UCSD-AML1 (cell line): ENCODE measurements around the gene CD300LF.

Source experiments
- DNase-seq: peaks from one replicate; lab custom pipeline; 2025; ENCODE audit not compliant: unreplicated experiment; lab: John Stamatoyannopoulos, UW

Gene CD300LF

DNA sequence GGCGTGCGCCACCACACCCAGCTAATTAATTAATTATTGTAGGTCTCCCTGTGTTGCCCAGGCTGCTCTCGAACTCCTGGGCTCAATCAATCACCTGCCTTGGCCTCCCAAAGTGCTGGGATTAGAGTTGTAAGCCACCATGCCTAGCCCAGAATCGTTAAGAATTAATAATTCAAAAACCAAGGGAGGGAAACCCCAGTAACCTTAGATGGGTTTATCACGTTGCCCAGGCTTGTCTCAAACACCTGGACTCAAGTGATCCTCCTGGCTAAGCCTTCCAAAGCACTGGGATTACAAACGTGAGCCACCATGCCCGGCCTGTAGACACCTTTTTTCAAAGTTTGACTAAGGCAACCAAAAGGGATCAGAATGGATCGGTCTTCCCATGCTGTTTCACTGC is 21.6 kb downstream of the CD300LF start:
- no peak for DNase-seq

DNA sequence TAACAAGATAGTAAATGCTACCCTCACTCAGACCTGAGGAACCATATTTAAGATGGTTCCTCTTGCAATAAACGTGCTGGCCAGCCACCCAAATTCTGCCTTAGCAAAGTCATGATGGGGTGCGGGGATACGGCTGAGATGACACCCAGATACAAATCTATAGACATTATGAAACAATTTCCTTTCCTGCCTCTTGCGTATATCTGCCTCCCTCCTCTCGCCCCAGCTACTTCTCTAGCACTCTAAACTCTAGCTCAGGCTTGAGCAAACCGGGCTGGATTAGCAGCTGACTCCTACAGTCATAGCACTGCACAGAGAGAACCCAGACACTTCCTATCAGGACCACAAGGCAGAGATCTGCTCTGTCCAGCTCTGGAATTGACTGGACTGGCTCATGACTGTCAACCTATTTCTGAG is 22.3 kb downstream of the CD300LF start:
- DNase-seq: no peak

DNA sequence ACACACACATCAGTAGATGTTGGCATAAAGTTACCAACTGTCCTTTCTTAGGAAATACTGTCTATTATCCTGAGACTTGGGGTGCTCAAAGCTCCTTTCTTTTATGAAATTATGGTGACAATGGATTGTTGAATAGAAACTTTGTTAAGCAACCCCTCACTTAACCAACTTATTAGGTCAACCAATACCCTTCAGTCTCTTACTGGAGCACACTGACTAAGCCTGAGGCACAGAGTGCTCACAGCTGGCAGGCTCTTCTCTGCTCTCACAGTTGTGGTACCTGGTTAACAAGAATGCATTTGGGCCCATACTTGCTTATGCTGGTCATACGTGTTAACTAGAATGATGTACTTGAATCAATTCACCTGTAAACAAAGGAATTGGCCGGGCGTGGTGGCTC is 24.8 kb downstream of the CD300LF start:
- no peak for DNase-seq

DNA sequence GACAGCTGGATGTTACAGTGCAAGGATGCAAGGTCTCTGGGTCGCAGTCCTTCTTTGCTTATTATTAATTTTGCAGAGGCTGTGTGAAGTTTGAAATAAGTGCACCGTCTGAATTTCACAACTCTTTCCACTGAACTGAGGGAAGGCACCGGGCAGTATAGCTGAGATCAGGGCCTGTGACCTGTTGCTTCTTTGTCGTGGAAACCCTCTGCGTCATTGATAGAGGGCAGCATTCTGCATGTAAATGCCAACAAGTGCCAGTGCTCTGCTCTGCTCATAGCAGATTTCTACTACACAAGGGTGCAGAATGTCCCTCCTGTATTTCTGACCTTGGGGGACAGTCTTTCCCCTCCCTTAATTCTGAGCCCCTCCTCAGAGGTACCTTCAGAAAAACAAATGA is 26.0 kb downstream of the CD300LF start:
- no peak for DNase-seq

DNA sequence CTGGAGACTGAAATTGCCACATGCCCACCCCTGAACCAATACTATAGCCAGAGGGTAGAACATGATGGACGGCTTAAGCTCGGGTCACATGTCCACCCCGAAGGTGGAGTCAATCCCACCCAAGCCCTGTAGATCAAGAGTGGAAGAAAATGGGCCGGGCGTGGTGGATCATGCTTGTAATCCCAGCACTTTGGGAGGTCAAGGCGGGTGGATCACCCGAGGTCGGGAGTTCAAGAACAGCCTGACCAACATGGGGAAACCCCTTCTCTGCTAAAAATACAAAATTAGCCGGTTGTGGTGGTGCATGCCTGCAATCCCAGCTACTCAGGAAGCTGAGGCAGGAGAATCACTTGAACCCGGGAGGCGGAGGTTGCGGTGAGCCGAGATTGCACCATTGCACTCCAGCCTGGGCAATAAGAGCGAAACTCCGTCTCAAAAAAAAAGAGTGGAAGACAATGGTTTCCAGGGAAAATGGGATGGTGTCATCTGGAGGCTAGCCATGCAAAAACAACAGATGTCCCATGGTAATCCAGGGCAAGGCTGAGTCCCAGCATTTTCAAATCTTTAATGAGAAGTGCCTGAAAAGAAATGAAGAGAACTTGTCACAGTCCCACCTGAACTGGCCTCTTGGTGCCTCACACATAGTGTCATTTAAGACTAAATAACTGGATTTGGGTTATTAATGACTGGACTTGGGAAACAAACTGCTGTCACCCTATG is 30.1 kb downstream of the CD300LF start:
- DNase-seq: no peak

DNA sequence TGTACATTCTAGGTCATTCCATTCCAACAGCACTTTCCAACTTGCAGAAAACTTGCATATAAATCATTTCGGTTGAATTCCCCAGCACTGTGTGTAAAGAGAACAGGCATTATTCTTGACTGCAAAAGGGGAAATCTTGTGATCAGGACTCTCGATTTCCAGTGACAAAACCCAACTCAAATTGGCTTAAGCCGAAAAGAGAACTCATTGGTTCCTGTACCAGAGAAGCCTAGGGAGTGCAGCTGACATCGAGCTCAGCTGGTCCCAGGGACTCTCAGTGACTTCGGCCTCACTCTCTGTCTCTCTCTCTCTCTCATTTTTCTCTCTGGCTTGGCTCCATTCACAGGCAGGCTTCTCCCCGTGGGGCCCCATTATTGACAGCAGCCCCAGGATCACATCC is 30.7 kb downstream of the CD300LF start:
- no peak for DNase-seq

DNA sequence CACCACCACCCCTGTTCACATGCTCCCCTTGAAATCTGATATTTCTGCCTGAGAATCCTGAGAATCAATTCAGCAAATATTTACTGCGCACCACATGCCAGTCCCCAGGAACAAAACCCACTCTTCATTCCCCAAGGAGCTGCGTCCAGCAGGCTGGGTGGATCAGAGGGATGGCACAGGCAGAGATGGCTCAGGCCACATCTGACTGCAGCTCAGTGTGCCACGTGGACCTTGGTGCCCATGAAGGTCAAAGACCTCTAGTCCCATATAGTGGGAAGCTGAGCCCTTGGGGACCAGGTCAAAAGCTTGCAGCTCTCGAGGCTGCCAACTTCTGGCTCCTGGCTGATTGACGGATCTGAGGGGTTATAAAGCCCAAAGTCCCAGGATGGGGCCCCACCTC is 31.8 kb downstream of the CD300LF start:
- DNase-seq: no peak

DNA sequence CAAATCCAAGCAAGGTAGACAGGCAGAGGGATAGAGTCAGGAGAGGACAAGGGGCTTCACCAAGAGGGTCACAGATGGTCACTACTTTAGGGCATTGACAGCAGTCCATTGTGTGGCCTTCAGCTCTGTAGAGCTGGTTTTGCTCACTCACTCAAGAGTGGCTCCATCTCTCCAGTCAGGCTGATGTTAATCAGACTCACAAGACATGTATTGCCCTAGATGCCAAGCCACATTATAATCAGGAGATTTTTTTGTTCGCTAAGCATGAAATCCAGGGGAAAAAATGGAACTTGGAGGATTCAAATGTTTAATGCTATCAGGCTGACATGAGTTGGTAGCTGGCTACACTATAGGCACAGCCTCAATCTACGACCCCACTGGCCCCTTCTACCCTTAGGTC is 32.5 kb downstream of the CD300LF start:
- no peak for DNase-seq

DNA sequence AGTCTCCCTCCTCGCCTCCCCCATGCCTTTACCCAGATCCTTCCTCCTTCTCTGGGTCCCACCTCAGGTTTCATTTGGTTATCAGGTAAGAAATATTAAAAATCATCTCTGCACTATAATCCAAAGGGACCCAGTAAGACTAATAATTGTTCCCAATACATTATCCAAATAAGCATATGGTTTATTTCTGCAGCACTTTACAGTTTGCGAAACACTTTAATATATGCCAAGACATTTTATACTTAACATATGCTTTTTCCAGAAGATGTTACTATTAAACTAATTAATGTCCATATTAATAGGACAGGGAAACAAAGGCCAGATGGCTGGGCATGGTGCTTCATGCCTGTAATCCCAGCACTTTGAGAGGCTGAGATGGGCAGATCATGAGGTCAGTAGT is 33.3 kb downstream of the CD300LF start:
- no peak for DNase-seq

DNA sequence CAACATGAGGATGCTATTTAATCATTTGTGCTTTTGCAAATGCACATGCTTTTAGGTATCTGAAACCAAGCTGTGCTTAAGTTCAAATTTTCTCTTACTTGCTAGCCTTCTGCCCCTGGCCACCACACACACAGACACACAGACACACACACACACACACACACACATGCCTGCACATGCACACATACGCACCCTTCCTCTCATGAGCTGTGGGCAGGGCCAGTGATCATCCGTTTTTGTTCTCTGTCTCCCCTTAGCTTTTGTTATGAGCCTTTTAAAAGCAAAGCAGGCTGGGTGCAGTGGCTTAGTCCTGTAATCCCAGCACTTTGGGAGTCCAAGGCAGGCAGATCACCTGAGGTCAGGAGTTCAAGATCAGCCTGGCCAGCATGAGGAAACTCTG is 34.2 kb downstream of the CD300LF start:
- DNase-seq: no peak

DNA sequence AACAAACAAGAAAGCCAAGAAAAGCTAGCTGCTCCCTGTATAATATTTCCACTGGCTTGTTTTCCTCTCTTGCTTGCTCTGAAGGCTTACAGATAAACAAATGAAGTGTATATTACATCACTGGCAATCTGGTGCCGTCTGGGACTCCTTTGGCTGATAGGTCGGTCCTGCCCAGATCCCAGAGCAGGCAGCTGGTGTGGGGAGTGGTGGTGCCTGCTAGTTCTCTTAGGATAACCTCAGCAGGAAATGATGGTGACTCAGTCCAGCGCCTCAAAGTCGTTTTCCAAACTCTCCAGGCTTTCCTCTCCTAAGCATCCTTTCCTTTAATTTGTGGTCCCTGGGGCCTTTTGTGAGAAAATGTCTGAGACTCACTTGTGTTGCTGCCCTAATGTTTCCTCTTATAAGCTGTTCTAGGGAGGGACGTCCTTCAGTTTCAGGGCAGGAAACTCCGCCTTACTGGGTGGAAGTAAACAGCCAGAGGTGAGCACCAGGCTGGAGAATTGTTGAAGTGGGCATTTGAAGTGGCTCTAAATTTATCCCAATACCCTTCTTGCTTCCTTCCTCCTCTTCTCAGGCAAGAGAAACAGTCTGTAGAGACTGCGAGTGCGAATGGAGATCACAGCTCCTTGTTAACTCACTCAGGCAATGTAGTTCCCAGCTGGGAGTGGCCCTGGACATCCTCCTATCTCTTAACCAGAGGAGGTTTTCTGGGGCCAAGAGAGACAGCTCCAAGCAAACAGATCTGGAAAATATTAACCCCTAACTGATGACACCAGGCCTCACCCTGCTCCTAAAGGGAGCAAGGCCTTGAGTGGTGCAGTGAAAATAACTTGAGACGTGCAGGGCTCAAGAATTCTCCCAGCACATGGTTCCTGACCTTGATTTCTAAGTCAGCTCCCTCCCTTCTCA is 34.9 kb downstream of the CD300LF start:
- DNase-seq: no peak

DNA sequence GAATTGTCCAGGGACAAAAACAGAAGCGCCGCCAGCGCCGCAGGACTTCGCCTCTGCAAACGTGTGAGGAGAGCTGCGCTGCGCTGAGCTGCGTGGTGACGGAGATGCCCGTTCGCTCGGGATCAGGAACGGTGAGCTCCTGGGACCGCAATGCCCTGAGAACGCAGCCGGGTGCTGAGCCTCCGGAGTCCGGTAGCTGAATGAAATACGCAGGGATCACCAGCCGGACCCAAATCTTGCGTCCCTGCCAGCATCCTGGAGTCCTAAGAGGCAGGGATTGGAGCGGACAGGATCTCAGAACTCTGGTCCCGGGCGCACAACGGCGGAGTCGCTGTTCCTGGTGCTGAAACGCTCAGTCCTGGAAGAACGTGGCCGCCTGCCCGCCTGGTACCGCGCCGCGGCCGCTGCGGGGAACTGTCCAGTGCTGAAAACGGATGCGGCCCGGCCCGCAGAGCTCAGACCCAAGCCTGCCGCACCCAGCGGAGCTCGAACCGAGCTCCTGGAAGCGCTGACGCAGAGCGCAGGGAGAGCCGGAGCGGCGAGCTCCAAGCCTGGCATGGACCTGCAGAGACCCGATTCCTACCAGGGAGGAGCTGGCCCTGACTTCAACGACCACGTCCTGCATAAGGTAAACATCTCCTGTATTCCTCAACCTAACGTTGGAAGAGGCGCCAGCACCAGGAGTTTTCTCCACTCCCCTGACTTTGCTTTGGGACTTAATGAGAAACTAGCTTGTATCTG is 41.5 kb downstream of the CD300LF start:
- DNase-seq: peak; percentile 86

DNA sequence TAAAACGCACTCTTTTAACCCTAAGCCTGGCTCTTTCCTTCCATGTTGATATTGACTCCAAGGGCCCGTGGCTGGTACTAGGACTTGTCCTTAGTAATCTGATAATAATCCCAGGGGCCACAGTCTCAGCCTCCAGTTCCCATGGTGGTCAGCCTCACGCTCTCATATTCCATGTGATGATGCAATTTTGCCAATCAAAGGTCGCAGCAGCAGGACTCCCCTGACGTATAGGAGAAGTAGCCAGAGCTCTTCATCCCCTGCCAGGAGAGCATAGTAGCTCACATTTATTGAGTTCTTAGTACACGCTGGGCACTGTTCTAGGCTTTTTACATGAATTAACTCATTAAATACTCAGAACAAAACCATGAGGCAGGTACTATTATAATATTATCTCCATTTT is 42.4 kb downstream of the CD300LF start:
- DNase-seq: no peak

DNA sequence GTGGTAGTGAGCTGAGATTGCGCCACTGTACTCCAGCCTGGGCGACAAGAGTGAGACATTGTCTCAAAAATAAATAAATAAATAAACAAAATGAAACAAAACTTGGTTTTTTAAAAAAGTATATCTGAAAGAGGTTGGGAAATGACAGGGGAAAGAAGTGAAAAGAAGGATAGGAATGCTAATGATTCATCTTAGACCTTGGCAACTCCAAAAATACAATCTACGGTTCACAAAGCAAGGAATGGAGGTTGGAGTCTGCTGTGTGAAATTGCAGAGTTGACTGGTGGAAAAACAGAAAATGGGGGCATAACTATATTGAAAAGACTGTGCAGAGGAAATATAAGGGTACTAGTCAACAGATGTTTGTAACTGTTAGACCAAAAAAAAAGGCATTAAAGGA is 49.2 kb downstream of the CD300LF start:
- DNase-seq: no peak

DNA sequence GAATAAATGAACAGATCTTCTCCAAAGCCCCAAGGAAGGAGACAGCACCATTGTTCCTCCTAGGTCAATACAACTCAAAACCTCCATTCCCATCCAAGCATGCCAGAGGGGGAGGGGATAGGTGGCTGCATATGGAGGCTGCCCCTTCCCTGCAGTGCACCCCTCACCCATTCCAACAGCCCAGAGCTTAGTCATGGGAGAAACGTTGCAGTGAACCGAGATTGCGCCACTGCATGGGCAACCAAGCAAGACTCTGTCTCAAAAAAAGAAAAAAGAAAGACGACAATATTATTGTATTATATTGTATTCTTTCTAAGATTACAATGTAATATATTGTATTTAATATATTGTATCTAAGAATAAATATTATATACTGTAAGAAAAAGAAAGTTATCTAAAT is 52.8 kb downstream of the CD300LF start:
- DNase-seq: no peak

DNA sequence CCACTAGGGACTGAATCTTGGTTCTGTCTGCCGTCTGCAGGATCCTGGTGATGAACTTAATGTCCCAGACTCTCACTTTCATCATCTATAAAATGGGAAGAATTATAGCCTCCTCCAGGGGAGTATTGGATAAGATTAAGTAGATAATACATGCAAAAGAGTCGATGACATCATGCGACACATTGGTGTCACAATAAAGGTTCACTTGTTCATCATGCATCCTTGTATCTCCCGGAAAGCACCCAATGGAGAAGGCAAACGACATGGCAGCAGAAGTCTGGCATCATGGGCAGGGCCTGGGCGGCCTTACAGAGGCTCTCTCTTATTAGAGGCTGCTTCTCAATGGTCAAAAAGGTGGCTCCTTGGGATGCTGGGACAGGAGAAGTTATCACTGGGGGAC is 54.1 kb downstream of the CD300LF start:
- DNase-seq: no peak

DNA sequence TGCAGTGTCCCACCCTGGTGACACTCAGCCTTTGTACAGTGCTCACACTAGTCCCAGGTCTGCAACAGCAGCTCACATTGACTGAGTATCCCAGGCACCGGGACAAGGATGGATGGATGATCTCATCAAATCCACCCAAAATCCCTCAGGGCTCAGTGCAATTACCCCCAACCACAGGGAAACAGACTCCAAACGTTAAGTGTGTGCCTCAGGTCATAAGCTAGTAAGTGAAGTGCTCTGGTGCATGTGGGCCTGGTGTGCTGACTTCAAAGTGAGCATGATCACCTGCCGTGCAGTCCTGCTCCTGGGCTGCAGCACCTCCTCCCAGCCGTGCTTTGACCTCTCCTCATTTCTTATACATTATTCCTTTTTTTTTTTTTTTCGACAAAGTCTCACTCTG is 58.0 kb downstream of the CD300LF start:
- DNase-seq: no peak

DNA sequence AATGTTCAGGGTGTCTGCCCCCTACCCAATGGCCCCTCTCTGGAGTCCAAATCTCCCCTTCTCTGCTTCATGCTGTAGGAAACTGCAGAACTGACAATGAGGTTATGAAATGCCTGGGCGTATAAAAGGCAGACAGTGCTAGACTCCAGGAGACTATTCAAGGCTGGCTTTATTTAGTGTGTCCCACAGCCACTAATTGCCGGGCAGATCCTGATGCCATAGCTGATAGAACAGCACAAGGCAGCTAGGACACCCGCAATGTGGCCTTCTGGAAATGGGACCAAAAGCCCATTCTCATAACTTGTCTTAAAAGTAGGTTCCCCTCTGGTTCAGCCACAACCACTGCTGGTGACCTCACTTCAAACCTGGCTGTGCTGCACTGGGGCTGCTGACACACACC is 60.7 kb downstream of the CD300LF start:
- no peak for DNase-seq

DNA sequence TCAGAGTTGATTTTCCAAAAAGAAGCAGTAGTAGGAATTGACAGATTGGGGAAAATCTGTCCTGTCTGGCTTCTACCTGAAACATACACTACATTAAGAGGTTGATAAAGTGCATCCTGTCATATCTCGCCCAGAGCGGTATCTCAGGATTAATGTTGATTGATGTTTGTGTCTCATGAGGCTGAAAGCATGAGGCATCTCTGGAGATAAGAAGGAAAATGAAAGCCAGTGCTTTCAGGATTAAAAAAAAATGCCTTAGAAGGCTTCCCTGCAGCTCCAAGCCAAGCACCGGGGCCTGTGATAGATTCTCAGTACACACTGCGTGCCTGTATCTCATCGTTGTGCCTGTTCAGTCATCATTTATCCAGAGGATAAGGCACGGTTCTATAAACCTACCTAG is 62.8 kb downstream of the CD300LF start:
- no peak for DNase-seq

DNA sequence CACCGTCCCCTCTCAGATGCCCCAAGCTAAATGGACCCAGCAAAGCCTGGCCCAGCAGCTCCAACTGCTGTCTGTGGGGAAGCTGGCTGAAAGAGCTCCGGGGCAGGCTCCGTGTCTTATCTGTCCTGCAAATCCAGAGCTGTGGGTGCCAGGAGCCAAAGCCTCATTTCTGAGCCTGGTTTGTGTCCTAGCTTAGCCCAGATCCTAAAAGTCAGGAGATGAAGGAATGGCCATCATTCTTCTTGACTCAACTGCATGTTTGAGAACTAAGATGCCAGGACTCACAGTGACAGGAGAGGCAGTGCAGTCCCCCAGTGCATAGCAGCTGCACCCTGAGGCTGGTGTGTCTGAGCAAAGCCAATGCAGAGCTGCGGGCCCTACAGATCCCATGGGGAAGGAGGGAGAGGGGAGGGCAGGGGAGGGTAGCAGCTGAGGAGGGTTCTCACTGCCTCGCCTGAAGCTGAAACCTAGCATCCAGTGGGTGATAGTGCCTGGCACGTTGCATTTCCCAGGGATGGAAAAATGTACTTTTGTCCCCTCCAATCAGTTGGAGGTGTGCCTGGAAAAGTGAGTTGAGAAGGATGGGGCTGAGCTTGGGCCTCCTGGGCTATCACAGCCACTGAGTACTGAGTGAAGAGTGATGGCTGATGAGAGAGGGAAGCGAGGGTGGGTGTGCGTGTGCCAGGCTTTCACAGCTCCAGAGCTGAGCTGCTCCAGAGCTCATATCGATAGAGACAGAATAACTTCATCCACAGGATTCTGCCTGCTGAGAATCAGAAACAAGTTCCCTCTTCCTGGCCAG is 64.7 kb downstream of the CD300LF start:
- DNase-seq: no peak

DNA sequence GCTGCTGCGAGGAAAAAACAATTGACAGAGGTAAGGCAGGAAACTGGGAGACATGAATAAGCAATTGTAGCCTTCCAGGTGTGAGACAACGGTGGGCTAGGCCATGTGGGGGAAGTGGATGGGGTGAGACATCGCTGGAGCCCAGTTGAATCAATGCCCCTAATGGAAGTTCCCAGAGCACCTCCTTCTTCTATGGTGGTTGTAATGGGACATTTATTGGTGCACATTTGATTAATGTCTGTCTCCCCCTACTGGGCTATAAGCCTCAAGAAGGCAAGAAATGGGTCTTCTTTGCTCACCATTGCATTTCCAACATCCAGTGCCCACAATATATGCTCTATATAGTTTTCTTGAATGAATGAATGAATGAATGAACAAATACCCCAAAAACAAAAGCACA is 66.5 kb downstream of the CD300LF start:
- DNase-seq: no peak
